DND-41 (cell line): ENCODE data around the gene SMIM36.
A peak's percentile ranks its signal among the peaks of the same experiment; 100 is the strongest.
"Not testable (repeated sequence)": the region's sequence is repeated elsewhere in the genome, so short reads cannot be mapped to it uniquely, and the experiment has no call there.

Experiments
- ATAC-seq: fragments of 200-7000 bp; cut with Tn5 transposase; 3 replicates; pipeline ENCODE4 v1.9.1; 2021; ENCODE audit warnings: low read depth; ENCODE audit not compliant: insufficient read depth
- DNase-seq: peaks from one replicate; pipeline ENCODE4 v3.0.0-alpha.2; 2020
- H2AFZ ChIP-seq: 2 replicates; pipeline ENCODE4 v1.6.0; 2012; ENCODE audit warnings: low read depth, low read length
- H3K27ac ChIP-seq: 2 replicates; pipeline ENCODE4 v1.5.1; 2012; ENCODE audit warnings: low read length, inconsistent platforms
- H3K27me3 ChIP-seq: fragments of 200-600 bp; sonication (generic); 2 replicates; pipeline ENCODE4 v1.6.0; 2012; ENCODE audit warnings: low read length, mild to moderate bottlenecking, inconsistent platforms; ENCODE audit not compliant: insufficient read depth, poor library complexity
- H3K36me3 ChIP-seq: 2 replicates; pipeline ENCODE4 v1.5.1; 2012; ENCODE audit warnings: low read length, inconsistent platforms; ENCODE audit not compliant: insufficient read depth
- H3K4me1 ChIP-seq: 2 replicates; pipeline ENCODE4 v1.5.1; 2012; ENCODE audit warnings: mild to moderate bottlenecking, low read length; ENCODE audit not compliant: insufficient read depth
- H3K4me2 ChIP-seq: 2 replicates; pipeline ENCODE4 v1.6.0; 2012; ENCODE audit warnings: mild to moderate bottlenecking, moderate library complexity, low read length, inconsistent platforms; ENCODE audit not compliant: insufficient read depth
- H3K4me3 ChIP-seq, 2 experiments: fragments of 200-600 bp in 1 of 2; shearing (Covaris generic) in 1 of 2; 2 replicates each; pipeline ENCODE4 v1.5.1; 2012 to 2016; ENCODE audit warnings: inconsistent platforms in 2 of 2, low read length in 2 of 2, mild to moderate bottlenecking in 2 of 2, low read depth in 1 of 2, moderate library complexity in 1 of 2
- H3K79me2 ChIP-seq: 2 replicates; pipeline ENCODE4 v1.6.0; 2012; ENCODE audit warnings: low read length, inconsistent platforms; ENCODE audit not compliant: insufficient read depth
- H3K9ac ChIP-seq: 2 replicates; pipeline ENCODE4 v1.6.0; 2012; ENCODE audit warnings: low read depth, mild to moderate bottlenecking, inconsistent platforms, low read length, moderate library complexity
- H3K9me3 ChIP-seq: 2 replicates; pipeline ENCODE4 v1.5.1; 2012; ENCODE audit warnings: low read length, moderate library complexity, mild to moderate bottlenecking, inconsistent platforms; ENCODE audit not compliant: insufficient read depth, severe bottlenecking
- H4K20me1 ChIP-seq: 2 replicates; pipeline ENCODE4 v1.6.0; 2012; ENCODE audit warnings: low read length; ENCODE audit not compliant: insufficient read depth
- EZH2 ChIP-seq: IDR thresholded peaks from 3 replicates; pipeline ENCODE4 v1.6.1; 2012; ENCODE audit warnings: borderline replicate concordance, low read depth, mild to moderate bottlenecking, moderate library complexity, low read length, inconsistent platforms; ENCODE audit not compliant: severe bottlenecking
- TF ChIP-seq, protein P1 (sequence below): IDR thresholded peaks from 2 replicates; pipeline ENCODE4 v1.5.1; 2012; ENCODE audit warnings: borderline replicate concordance, low read length, moderate library complexity, mild to moderate bottlenecking; ENCODE audit not compliant: poor library complexity, severe bottlenecking; ENCODE audit errors: extremely low read depth

The SMIM36 gene

DNA sequence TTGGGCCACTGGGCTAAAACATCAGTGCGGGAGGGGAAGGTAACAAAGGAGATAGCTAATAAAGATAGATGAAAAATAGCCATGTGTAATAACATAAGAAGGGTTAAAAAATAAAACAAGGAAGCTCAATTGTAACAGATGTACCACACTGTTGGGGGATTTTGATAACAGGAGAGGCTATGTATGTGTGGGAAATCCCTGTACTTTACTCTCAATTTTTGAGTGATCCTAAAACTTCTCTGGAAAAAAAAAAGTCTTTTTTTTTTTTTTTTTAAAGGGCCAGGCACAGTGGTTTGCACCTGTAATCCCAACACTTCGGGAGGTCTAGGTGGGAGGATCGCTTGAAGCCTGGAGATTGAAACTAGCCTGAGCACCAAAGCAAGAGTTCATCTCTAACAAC is 87.7 kb downstream of the SMIM36 start:
- no peaks in the 10 kb centered on the region for H3K9me3 ChIP-seq
- H2AFZ ChIP-seq, result no peak overlapping the region
- no peak for TF ChIP-seq EZH2
- TF ChIP-seq, protein P1, sequence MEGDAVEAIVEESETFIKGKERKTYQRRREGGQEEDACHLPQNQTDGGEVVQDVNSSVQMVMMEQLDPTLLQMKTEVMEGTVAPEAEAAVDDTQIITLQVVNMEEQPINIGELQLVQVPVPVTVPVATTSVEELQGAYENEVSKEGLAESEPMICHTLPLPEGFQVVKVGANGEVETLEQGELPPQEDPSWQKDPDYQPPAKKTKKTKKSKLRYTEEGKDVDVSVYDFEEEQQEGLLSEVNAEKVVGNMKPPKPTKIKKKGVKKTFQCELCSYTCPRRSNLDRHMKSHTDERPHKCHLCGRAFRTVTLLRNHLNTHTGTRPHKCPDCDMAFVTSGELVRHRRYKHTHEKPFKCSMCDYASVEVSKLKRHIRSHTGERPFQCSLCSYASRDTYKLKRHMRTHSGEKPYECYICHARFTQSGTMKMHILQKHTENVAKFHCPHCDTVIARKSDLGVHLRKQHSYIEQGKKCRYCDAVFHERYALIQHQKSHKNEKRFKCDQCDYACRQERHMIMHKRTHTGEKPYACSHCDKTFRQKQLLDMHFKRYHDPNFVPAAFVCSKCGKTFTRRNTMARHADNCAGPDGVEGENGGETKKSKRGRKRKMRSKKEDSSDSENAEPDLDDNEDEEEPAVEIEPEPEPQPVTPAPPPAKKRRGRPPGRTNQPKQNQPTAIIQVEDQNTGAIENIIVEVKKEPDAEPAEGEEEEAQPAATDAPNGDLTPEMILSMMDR, result no peak
- no peak overlapping the region for H3K4me3 ChIP-seq
- DNase-seq (no peak), ATAC-seq (no peak)
- H3K27ac ChIP-seq, result no peak overlapping the region
- H3K79me2 ChIP-seq, result peaks cover 32% of the 10 kb centered on the region
- H3K36me3 ChIP-seq, result peaks cover 14% of the 10 kb centered on the region
- peaks cover 22% of the 10 kb centered on the region for H3K27me3 ChIP-seq
- no peak overlapping the region for H3K4me2 ChIP-seq
- H3K4me1 ChIP-seq, result peaks cover 29% of the 10 kb centered on the region
- H4K20me1 ChIP-seq, result peaks cover 6% of the 10 kb centered on the region
- no peak overlapping the region for H3K9ac ChIP-seq

DNA sequence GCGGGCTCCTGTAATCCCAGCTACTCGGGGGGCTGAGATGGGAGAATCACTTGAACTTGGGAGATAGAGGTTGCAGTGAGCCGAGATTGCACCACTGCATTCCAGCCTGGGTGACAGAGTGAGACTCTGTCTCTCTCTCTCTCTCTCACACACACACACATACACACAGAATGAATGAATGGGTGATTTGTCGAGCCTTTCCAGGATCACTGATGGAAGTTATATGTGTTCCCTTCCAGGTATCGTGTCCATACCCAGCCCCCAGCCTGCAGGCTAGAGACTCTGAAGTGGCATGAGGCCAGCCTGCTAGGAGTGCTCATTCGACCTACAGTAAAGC is 88.5 kb downstream of the SMIM36 start:
- not testable (repeated sequence) for H4K20me1 ChIP-seq, H3K27ac ChIP-seq, H3K9ac ChIP-seq

DNA sequence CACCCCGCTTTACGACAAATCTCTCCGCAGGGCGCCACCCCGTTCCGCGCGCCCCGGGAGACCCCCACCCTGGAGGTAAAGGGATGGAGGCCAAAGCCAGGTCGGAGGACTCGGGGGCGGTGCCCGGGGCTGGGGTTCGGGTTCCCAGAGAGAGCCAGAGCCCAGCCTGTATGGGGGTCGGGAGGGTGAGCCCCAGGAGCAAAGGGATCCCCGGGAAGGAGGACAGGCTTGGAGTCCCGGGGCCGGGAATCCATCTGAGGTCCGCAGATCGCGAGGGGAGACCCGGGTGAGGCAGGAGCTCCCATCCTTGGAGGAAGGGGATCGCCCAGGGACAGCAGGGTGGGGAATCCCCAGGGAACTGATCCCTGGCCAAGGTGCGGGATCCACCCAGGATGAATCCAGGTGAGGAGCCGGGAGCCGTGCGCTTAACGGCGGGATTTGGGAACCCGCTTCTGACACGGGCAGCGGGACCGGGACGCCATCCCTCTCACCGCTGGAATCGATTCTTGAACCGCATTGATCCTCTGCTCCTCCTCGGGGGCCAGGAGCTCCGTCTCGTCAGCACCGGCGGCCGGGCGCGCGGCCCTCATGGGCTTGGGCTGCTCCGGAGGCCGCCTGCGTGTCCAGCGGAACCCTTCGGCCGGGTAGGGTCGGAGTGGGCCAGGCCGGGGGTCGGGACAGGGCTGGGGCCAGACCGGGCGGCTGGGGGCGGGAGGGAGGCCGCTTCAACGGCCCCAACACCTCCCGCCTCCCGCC is 89.9 kb downstream of the SMIM36 start, which contains the start of gene MMD:
Gene MMD, minus strand, starts transcription at position 657 of the 756 bp plus-strand sequence. Its CDS starts 140 bp downstream, at position 517.
- Histone ChIP-seq H3K79me2 (peaks cover 53% of the 10 kb centered on the region), H3K4me3 (peak within 1 kb of the TSS; percentile 66 to 83), H3K4me1 (peaks cover 32% of the 10 kb centered on the region), H3K36me3 (peaks cover 14% of the 10 kb centered on the region), H2AFZ (peak within 1 kb of the TSS; percentile 96), H3K27ac (peak within 1 kb of the TSS; percentile 74), H3K4me2 (peak within 1 kb of the TSS; percentile 94), H3K9me3 (no peaks in the 10 kb centered on the region), H3K9ac (peak within 1 kb of the TSS; percentile 97), H4K20me1 (peaks cover 15% of the 10 kb centered on the region), H3K27me3 (peaks cover 22% of the 10 kb centered on the region)
- DNase-seq (no peak), ATAC-seq (peak; percentile 29)
- TF ChIP-seq, protein P1, result no peak
- no peak for TF ChIP-seq EZH2

More for the DNA sequence above, 88.5 kb downstream of the SMIM36 start:
- H3K4me2 ChIP-seq, result peak overlapping the region; percentile 94; the same call in 1 of the 2 replicates
- not testable (repeated sequence) for DNase-seq, H3K9me3 ChIP-seq, ATAC-seq, H3K4me3 ChIP-seq
- peaks cover 22% of the 10 kb centered on the region for H3K27me3 ChIP-seq
- peaks cover 39% of the 10 kb centered on the region for H3K79me2 ChIP-seq
- peaks cover 14% of the 10 kb centered on the region for H3K36me3 ChIP-seq
- H2AFZ ChIP-seq, result peak overlapping the region; percentile 36; the same call in 1 of the 2 replicates
- H3K4me1 ChIP-seq, result peaks cover 32% of the 10 kb centered on the region

DNA sequence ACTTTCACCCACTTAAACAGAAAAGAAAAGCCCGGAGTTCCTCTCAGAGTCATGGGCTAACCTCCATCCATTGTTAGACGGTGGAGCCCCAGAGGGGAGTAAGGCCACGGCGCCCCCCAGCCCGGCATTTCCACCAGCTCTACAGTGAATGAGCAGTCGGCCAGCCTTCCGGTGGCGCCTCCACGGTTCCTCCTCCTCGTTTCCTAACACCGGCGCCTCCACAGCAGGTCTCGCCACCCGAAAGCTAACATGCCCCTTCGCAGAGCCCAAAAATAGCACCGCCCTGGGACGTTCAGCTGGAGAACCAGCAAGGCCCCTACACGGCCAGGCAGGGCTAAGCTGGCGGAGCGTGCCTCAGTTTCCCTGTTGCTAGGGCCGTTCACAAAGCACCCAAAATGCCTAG is 90.5 kb downstream of the SMIM36 start:
- H3K4me3 ChIP-seq, result peak overlapping the region; percentile 66 to 83
- H3K79me2 ChIP-seq, result peaks cover 59% of the 10 kb centered on the region
- H2AFZ ChIP-seq, result peak overlapping the region; percentile 81
- H3K9me3 ChIP-seq, result no peaks in the 10 kb centered on the region
- DNase-seq, result peak; percentile 56
- H3K4me2 ChIP-seq, result peak overlapping the region; percentile 68
- H4K20me1 ChIP-seq, result peaks cover 15% of the 10 kb centered on the region
- H3K27me3 ChIP-seq, result peaks cover 22% of the 10 kb centered on the region
- peak overlapping the region; percentile 97 for H3K9ac ChIP-seq
- peak; percentile 34 for ATAC-seq
- TF ChIP-seq, protein P1, result no peak
- no peak for TF ChIP-seq EZH2
- peaks cover 32% of the 10 kb centered on the region for H3K4me1 ChIP-seq
- peak overlapping the region; percentile 74 for H3K27ac ChIP-seq
- H3K36me3 ChIP-seq, result peaks cover 14% of the 10 kb centered on the region
